CD14-positive monocyte (primary cell): ENCODE data around the gene PRTN3. TPM values are rescaled to one million over a fixed set of nuclear protein-coding genes. Genes with fewer than 3 reads are reported as not detected.
A peak's percentile ranks its signal among the peaks of the same experiment; 100 is the strongest.

Experiments used
- DNase-seq, 3 donors: peaks; one replicate each; pipeline ENCODE4 v3.0.0-alpha.2; 2011 to 2022
- H2AFZ ChIP-seq: 2 replicates; pipeline ENCODE4 v1.6.0; 2012; ENCODE audit warnings: mild to moderate bottlenecking, low read depth, low read length, inconsistent platforms; ENCODE audit not compliant: insufficient read depth, poor library complexity, severe bottlenecking
- H3K27ac ChIP-seq, 2 donors: 1 replicate in 1 of 2; 2 replicates in 1 of 2; pipeline ENCODE4 v1.5.1; 2012 to 2013; ENCODE audit warnings: low read length in 2 of 2, control low read depth in 1 of 2, inconsistent platforms in 1 of 2, low read depth in 1 of 2, mild to moderate bottlenecking in 1 of 2
- H3K27me3 ChIP-seq, 2 donors: one replicate each; pipeline versions ENCODE4 v1.6.0 to v1.6.1; 2011 to 2013; ENCODE audit warnings: low read length in 2 of 2; ENCODE audit not compliant: control insufficient read depth in 2 of 2, insufficient read depth in 2 of 2
- H3K36me3 ChIP-seq, 2 donors: replicated peaks in 1 of 2; 1 replicate in 1 of 2; 2 replicates in 1 of 2; pipeline versions ENCODE4 v1.5.1 to v1.6.1; 2012 to 2013; ENCODE audit warnings: low read length in 2 of 2, control low read depth in 1 of 2, inconsistent platforms in 1 of 2, mild to moderate bottlenecking in 1 of 2; ENCODE audit not compliant: insufficient read depth in 2 of 2, control insufficient read depth in 1 of 2
- H3K4me1 ChIP-seq, 2 donors: 1 replicate in 1 of 2; 2 replicates in 1 of 2; pipeline versions ENCODE4 v1.5.1 to v1.6.1; 2012 to 2013; ENCODE audit warnings: low read length in 2 of 2, control low read depth in 1 of 2, inconsistent platforms in 1 of 2, mild to moderate bottlenecking in 1 of 2, moderate library complexity in 1 of 2; ENCODE audit not compliant: insufficient read depth in 2 of 2, control insufficient read depth in 1 of 2
- H3K4me2 ChIP-seq: replicated peaks from 2 replicates; pipeline ENCODE3; 2012; ENCODE audit warnings: low read length, moderate library complexity, mild to moderate bottlenecking; ENCODE audit not compliant: poor library complexity, severe bottlenecking; ENCODE audit errors: extremely low read depth
- H3K4me3 ChIP-seq, 3 experiments: fragments of 200-600 bp in 1 of 3; sonication (generic) in 1 of 3; replicated peaks in 1 of 3; 1 replicate in 2 of 3; 2 replicates in 1 of 3; pipeline ENCODE4 v1.5.1; 2011 to 2013; ENCODE audit warnings: low read length in 3 of 3, mild to moderate bottlenecking in 3 of 3, control low read depth in 2 of 3, low read depth in 2 of 3, inconsistent platforms in 1 of 3, moderate library complexity in 1 of 3
- H3K79me2 ChIP-seq: 2 replicates; pipeline ENCODE4 v1.6.0; 2012; ENCODE audit warnings: mild to moderate bottlenecking, control low read depth, inconsistent platforms, low read length, moderate library complexity; ENCODE audit not compliant: insufficient read depth
- H3K9ac ChIP-seq: 2 replicates; pipeline ENCODE4 v1.6.0; 2017; ENCODE audit warnings: low read length, mild to moderate bottlenecking; ENCODE audit not compliant: insufficient read depth, poor library complexity, severe bottlenecking
- H3K9me3 ChIP-seq, 2 donors: replicated peaks in 1 of 2; 1 replicate in 1 of 2; 2 replicates in 1 of 2; pipeline versions ENCODE4 v1.5.1 to v1.6.1; 2012 to 2013; ENCODE audit warnings: low read length in 2 of 2, control low read depth in 1 of 2; ENCODE audit not compliant: control insufficient read depth in 1 of 2, insufficient read depth in 1 of 2
- H4K20me1 ChIP-seq: 2 replicates; pipeline ENCODE4 v1.6.0; 2012; ENCODE audit warnings: mild to moderate bottlenecking, low read length, control low read depth, moderate library complexity; ENCODE audit not compliant: insufficient read depth
- H3K27ac Mint-ChIP-seq, 7 donors: one replicate each; pipeline ENCODE4 v1.8.0; 2020; ENCODE audit warnings: mild to moderate bottlenecking in 7 of 7, mixed read lengths in 7 of 7, moderate library complexity in 6 of 7, inconsistent platforms in 2 of 7
- H3K27me3 Mint-ChIP-seq, 3 donors: one replicate each; pipeline ENCODE4 v1.8.0; 2021 to 2022; ENCODE audit warnings: low read depth in 3 of 3, mild to moderate bottlenecking in 3 of 3, mixed read lengths in 3 of 3, moderate library complexity in 3 of 3, inconsistent platforms in 1 of 3
- H3K36me3 Mint-ChIP-seq, 2 donors: one replicate each; pipeline ENCODE4 v1.8.0; 2020; ENCODE audit warnings: mixed read lengths in 2 of 2, inconsistent platforms in 1 of 2, mild to moderate bottlenecking in 1 of 2
- H3K4me1 Mint-ChIP-seq: one replicate; pipeline ENCODE4 v1.8.0; 2020; ENCODE audit warnings: mild to moderate bottlenecking, mixed read lengths
- H3K4me3 Mint-ChIP-seq, 2 donors: one replicate each; pipeline ENCODE4 v1.8.0; 2020; ENCODE audit warnings: mild to moderate bottlenecking in 2 of 2, mixed read lengths in 2 of 2, moderate library complexity in 1 of 2
- H3K9me3 Mint-ChIP-seq, 7 donors: one replicate each; pipeline ENCODE4 v1.8.0; 2020 to 2022; ENCODE audit warnings: mixed read lengths in 7 of 7, mild to moderate bottlenecking in 6 of 7, moderate library complexity in 6 of 7, inconsistent platforms in 2 of 7
- CTCF ChIP-seq: fragments of 200-600 bp; IDR thresholded peaks from one replicate; pipeline ENCODE4 v1.8.0; 2022; ENCODE audit warnings: antibody characterized with exemption, mild to moderate bottlenecking
- WGBS: methylation state at CpG from one replicate; pipeline ENCODE4 v1.1.5; 2013; ENCODE audit warnings: missing lambda C conversion rate; ENCODE audit not compliant: insufficient coverage; 5-methylcytosine and 5-hydroxymethylcytosine counted together
- intact Hi-C, 2 donors: fragments of 100-400 bp; cut with micrococcal nuclease; formaldehyde crosslinking; loops; one replicate each; pipeline versions ENCODE4 v1.15.0 to v1.15.1; 2023
- polyA plus RNA-seq, 3 donors: library from polyadenylated mRNA; depleted of rRNA in 1 of 3; unstranded in 2 of 3; stranded (reverse) in 1 of 3; fragments of 300-500 nt in 2 of 3; fragments of >200 nt in 1 of 3; fragmentation: Illumina TruSeq in 2 of 3; gene quantifications; 1 replicate in 2 of 3; 2 replicates in 1 of 3; pipeline ENCODE4 v1.2.3, GENCODE V29; 2012 to 2021

PRTN3 gene
- polyA plus RNA-seq, 3 donors, result 0.11 TPM; not detected in 2

DNA sequence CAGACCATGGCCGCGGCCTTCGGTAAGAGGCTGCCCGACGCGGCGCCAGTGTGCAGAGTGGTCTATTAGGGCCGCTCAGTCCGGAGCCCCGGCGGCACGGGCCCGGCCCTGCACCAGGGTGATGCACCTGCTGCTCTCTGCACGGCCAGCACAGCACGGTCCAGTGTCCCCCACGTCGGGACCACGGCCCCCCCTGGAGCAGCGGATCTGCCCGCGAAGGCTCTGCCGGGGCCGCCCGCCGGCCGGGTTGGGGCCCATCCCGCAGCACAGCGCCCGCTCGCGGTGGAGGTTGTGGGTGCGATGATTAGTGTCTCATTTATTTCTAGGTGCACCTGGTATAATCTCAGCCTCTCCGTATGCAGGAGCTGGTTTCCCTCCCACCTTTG is 35.6 kb upstream of the PRTN3 start:
- WGBS, result 92% methylated on average over 26 of the region's 33 CpGs
- Histone ChIP-seq H3K27ac (no peak overlapping the region), H3K36me3 (peaks cover 80 to 98% of the 10 kb centered on the region in 2 donors), H3K4me1 (peaks cover 14 to 18% of the 10 kb centered on the region in 2 donors), H3K4me3 (no peak overlapping the region), H3K4me2 (no peak overlapping the region), H2AFZ (no peak overlapping the region), H3K9me3 (no peaks in the 10 kb centered on the region), H3K27me3 (no peaks in the 10 kb centered on the region), H3K9ac (no peak overlapping the region), H4K20me1 (peaks cover 100% of the 10 kb centered on the region), H3K79me2 (peaks cover 98% of the 10 kb centered on the region)
- intact Hi-C loops, result no loop called here
- H3K4me3 Mint-ChIP-seq, result no peak overlapping the region
- TF ChIP-seq CTCF, result peak; percentile 55
- no peaks in the 10 kb centered on the region for H3K9me3 Mint-ChIP-seq
- no peak for DNase-seq
- no peak overlapping the region for H3K27ac Mint-ChIP-seq
- peaks cover 45 to 82% of the 10 kb centered on the region in 2 donors for H3K36me3 Mint-ChIP-seq
- peaks cover 11% of the 10 kb centered on the region for H3K4me1 Mint-ChIP-seq
- H3K27me3 Mint-ChIP-seq, result no peaks in the 10 kb centered on the region

GRCh38 chr19:805600-806550 is 34.9 kb upstream of the PRTN3 start:
- 96% methylated on average over 79 of the region's 93 CpGs for WGBS
- Histone ChIP-seq H3K4me1 (peaks cover 7 to 11% of the 10 kb centered on the region in 2 donors), H3K79me2 (peaks cover 98% of the 10 kb centered on the region), H2AFZ (no peak overlapping the region), H3K4me2 (no peak overlapping the region), H3K36me3 (peaks cover 80 to 98% of the 10 kb centered on the region in 2 donors), H3K27ac (no peak overlapping the region), H3K9me3 (no peaks in the 10 kb centered on the region), H4K20me1 (peaks cover 100% of the 10 kb centered on the region), H3K27me3 (no peaks in the 10 kb centered on the region), H3K9ac (no peak overlapping the region), H3K4me3 (no peak overlapping the region)
- no peak overlapping the region for H3K27ac Mint-ChIP-seq
- H3K4me3 Mint-ChIP-seq, result no peak overlapping the region
- H3K27me3 Mint-ChIP-seq, result no peaks in the 10 kb centered on the region
- intact Hi-C loops, result no loop called here
- peak; percentile 35 for TF ChIP-seq CTCF
- H3K36me3 Mint-ChIP-seq, result peaks cover 46 to 84% of the 10 kb centered on the region in 2 donors
- H3K4me1 Mint-ChIP-seq, result peaks cover 6% of the 10 kb centered on the region
- no peak for DNase-seq
- peaks cover 0 to 1% (median 0%) of the 10 kb centered on the region in 7 donors for H3K9me3 Mint-ChIP-seq
